Mucosa of stomach (tissue), 1 donor: Measurements from ENCODE around the gene MYOD1.

Experiments
- H3K27me3 ChIP-seq: one replicate; pipeline ENCODE4 v1.7.0; 2013; ENCODE audit warnings: mild to moderate bottlenecking, low read length; ENCODE audit not compliant: control insufficient read depth, insufficient read depth
- H3K36me3 ChIP-seq: one replicate; pipeline ENCODE4 v1.7.0; 2013; ENCODE audit warnings: low read length; ENCODE audit not compliant: control insufficient read depth, insufficient read depth
- H3K4me1 ChIP-seq: one replicate; pipeline ENCODE4 v1.7.0; 2013; ENCODE audit warnings: mild to moderate bottlenecking, low read length; ENCODE audit not compliant: control insufficient read depth, insufficient read depth
- H3K4me3 ChIP-seq: one replicate; pipeline ENCODE4 v1.7.0; 2013; ENCODE audit warnings: low read length
- H3K9ac ChIP-seq: one replicate; pipeline ENCODE4 v1.7.0; 2013; ENCODE audit warnings: mild to moderate bottlenecking, low read length, moderate library complexity
- H3K9me3 ChIP-seq: one replicate; pipeline ENCODE4 v1.7.0; 2013; ENCODE audit warnings: mild to moderate bottlenecking, low read length, moderate library complexity; ENCODE audit not compliant: control insufficient read depth
- donor health status: Pancreatic carcinoma.

The MYOD1 gene

DNA sequence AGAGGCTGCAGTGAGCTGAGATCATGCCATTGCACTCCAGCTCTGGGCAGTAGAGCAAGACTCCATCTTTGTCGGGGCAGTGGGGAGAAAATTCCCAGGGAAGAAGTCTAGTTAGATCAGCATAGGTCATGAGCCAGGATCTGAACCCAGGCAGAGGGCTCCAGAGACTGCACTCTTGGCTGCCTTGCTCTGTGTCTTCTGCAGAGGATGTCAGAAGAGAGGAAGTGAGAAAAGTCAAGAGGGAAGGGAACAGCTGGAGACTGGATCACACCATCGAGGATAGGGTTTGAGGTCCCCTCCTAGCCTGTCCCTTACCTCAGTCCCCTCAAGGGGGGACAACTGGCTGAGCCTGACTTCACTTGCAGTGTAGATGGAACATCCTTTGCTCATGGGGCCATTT is 5.8 kb downstream of the MYOD1 start:
- no peak overlapping the region for H3K4me3 ChIP-seq
- H3K9ac ChIP-seq, result no peak overlapping the region
- H3K27me3 ChIP-seq, result peaks cover 48% of the 10 kb centered on the region
- no peaks in the 10 kb centered on the region for H3K36me3 ChIP-seq
- H3K9me3 ChIP-seq, result no peaks in the 10 kb centered on the region
- no peaks in the 10 kb centered on the region for H3K4me1 ChIP-seq

- peaks cover 27% of the 10 kb centered on the region for H3K27me3 ChIP-seq
- no peaks in the 10 kb centered on the region for H3K9me3 ChIP-seq
- no peak overlapping the region for H3K9ac ChIP-seq
- no peak overlapping the region for H3K4me3 ChIP-seq
- H3K36me3 ChIP-seq, result no peaks in the 10 kb centered on the region
- peaks cover 8% of the 10 kb centered on the region for H3K4me1 ChIP-seq
Measured at GRCh38 chr11:17730137-17730536, 10.8 kb downstream of the MYOD1 start.

- no peak overlapping the region for H3K9ac ChIP-seq
- H3K4me3 ChIP-seq, result no peak overlapping the region
- peaks cover 28% of the 10 kb centered on the region for H3K27me3 ChIP-seq
- no peaks in the 10 kb centered on the region for H3K36me3 ChIP-seq
- peaks cover 8% of the 10 kb centered on the region for H3K4me1 ChIP-seq
- H3K9me3 ChIP-seq, result no peaks in the 10 kb centered on the region
Measured at GRCh38 chr11:17730608-17731462, 11.5 kb downstream of the MYOD1 start.

GRCh38 chr11:17733261-17733660 is 13.9 kb downstream of the MYOD1 start:
- H3K9me3 ChIP-seq, result no peaks in the 10 kb centered on the region
- H3K4me1 ChIP-seq, result peaks cover 8% of the 10 kb centered on the region
- no peaks in the 10 kb centered on the region for H3K36me3 ChIP-seq
- no peak overlapping the region for H3K4me3 ChIP-seq
- H3K9ac ChIP-seq, result no peak overlapping the region
- peaks cover 52% of the 10 kb centered on the region for H3K27me3 ChIP-seq

DNA sequence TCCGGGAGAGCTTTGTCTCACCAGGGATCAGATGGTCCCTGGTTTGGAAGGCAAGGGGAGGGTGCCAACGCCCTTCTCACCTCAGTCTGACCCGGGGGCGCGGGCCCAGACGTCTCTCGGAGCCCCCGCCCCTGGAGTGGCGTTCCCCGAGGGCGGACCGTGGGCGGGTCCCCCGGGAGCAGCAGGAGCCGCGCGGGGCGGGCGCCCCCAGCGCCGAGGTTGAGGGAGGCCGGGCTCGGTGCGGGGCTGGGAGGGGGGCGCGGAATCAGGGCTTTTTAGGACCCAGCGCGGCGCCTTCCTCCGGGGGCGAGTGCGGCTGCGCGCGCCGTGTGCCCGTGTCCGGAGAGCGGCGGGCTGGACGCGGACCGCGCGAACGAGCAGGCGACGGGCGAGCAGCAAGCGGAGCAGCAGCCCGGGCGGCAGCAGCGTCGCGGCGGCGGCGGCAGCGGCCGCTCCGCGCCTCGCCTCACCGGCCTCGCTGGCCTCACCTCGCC is 15.1 kb downstream of the MYOD1 start, which contains the start of gene KCNC1:
Gene KCNC1 (plus strand): TSS at position 364 of the 494 bp plus-strand sequence. CDS start 1,222 bp downstream, outside the sequence.
- H3K27me3 ChIP-seq, result peaks cover 64% of the 10 kb centered on the region
- H3K4me3 ChIP-seq, result no peak within 1 kb of the TSS
- no peak within 1 kb of the TSS for H3K9ac ChIP-seq

DNA sequence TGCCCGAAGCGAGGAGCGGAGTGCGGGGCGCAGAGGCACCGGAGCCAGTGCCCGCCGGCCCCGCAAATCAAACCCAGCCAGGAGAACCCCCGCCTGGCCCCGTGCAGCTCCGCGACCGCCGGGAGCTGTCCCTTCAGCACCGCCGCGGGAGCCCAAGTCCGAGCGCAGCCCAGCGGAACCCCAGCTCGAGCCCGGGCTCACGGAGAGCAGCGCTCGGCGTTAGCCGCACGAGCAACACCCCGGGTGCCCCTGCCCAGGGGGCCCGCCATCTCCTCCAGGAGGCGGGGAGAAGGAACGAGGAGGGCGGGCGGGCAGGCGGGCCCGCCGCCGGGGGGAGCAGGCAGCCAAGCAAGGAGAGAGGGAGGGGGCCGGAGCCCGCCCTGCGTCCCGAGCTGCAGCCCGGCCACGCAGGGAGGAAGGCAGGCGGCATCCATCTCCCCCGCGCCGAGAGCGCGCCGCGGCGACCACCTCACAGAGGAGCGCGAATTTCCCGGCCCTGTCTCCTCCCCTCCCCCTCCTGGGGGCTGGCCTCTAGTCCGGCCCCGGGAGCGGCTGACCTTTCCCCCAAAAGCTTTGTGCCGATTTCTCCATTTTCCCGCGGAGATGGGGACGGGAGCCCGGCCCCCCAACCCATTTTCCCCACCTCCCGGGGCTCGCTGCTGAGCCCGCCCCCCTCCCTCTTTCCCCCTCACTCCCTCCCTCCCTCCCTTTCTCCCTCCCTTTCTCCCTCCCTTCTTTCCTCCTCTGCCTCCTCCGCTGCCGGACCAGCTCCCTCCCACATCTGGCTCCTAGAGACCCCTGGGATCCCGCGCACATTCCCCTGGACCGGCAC is 15.8 kb downstream of the MYOD1 start:
- Histone ChIP-seq H3K4me1 (peaks cover 8% of the 10 kb centered on the region), H3K27me3 (peaks cover 71% of the 10 kb centered on the region), H3K9ac (no peak overlapping the region), H3K4me3 (no peak overlapping the region), H3K36me3 (no peaks in the 10 kb centered on the region), H3K9me3 (no peaks in the 10 kb centered on the region)

More for the DNA sequence above, 15.1 kb downstream of the MYOD1 start, which contains the start of gene KCNC1:
- no peaks in the 10 kb centered on the region for H3K9me3 ChIP-seq
- peaks cover 8% of the 10 kb centered on the region for H3K4me1 ChIP-seq
- H3K36me3 ChIP-seq, result no peaks in the 10 kb centered on the region

DNA sequence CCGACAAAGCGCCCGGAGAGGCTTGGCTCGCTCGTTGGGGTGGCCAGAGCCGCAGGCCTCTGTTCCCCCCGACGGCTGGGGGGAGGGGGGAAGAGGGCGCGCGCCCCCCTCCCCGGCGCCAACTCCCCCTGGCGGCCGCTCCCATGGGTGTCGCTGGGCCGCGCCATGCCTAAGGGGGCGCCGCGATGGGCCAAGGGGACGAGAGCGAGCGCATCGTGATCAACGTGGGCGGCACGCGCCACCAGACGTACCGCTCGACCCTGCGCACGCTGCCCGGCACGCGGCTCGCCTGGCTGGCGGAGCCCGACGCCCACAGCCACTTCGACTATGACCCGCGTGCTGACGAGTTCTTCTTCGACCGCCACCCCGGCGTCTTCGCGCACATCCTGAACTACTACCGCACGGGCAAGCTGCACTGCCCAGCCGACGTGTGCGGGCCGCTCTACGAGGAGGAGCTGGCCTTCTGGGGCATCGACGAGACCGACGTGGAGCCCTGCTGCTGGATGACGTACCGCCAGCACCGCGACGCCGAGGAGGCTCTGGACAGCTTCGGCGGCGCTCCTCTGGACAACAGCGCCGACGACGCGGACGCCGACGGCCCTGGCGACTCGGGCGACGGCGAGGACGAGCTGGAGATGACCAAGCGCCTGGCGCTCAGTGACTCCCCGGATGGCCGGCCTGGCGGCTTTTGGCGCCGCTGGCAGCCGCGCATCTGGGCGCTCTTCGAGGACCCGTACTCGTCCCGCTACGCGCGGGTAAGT is 16.6 kb downstream of the MYOD1 start:
- Histone ChIP-seq H3K4me3 (no peak overlapping the region), H3K9ac (no peak overlapping the region), H3K36me3 (no peaks in the 10 kb centered on the region), H3K9me3 (no peaks in the 10 kb centered on the region), H3K27me3 (peaks cover 75% of the 10 kb centered on the region), H3K4me1 (peaks cover 8% of the 10 kb centered on the region)

- no peak overlapping the region for H3K4me3 ChIP-seq
- H3K9ac ChIP-seq, result no peak overlapping the region
- no peaks in the 10 kb centered on the region for H3K9me3 ChIP-seq
- peaks cover 8% of the 10 kb centered on the region for H3K4me1 ChIP-seq
- no peaks in the 10 kb centered on the region for H3K36me3 ChIP-seq
- peaks cover 75% of the 10 kb centered on the region for H3K27me3 ChIP-seq
Measured at GRCh38 chr11:17736579-17736893, 17.2 kb downstream of the MYOD1 start.

GRCh38 chr11:17736930-17737817 is 17.8 kb downstream of the MYOD1 start:
- H3K4me3 ChIP-seq, result no peak overlapping the region
- H3K9ac ChIP-seq, result no peak overlapping the region
- H3K4me1 ChIP-seq, result peaks cover 8% of the 10 kb centered on the region
- H3K27me3 ChIP-seq, result peaks cover 74% of the 10 kb centered on the region
- no peaks in the 10 kb centered on the region for H3K9me3 ChIP-seq
- H3K36me3 ChIP-seq, result no peaks in the 10 kb centered on the region

DNA sequence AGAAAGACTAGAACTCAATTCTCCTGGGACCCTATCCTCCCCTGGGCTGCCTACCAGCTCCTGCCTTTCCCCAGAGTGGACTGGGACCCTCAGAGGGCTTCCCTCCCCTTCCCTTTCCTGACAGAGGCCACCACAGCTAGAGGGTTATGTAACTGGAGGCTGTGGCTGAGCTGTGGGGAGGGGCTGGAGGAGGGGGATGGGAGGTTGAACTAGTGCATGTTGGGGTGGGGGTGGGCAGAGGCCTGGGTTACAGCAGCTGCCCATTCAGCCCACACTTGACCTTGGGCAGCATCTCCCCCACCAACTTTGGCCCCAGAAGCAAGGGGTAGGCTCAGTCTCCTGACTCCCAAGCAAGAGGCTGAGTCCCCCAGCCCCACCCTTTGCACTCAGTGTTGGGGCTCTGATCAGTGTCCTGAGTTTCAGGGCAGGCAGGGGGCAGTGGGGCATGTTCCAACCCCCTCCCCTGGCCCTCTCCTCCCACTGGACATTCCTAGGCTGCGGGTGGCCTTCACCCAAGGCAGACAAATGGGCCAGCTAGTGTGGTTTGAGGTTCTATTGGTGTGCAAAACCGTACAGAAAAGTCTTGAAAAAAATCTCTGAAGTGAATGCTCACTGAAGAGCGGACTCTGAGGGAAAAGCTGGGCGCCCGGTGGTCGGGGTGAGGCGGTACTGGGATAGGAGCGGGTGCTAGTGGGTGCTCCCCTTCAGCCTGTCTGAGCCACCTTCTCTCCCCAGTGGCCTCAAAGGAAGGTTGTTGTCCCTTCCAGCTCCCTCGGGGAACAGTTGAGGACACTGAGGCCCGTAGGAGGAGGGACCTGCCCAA is 19.0 kb downstream of the MYOD1 start:
- H3K9me3 ChIP-seq, result no peaks in the 10 kb centered on the region
- H3K27me3 ChIP-seq, result peaks cover 62% of the 10 kb centered on the region
- H3K4me1 ChIP-seq, result peaks cover 8% of the 10 kb centered on the region
- no peak overlapping the region for H3K4me3 ChIP-seq
- H3K36me3 ChIP-seq, result no peaks in the 10 kb centered on the region
- H3K9ac ChIP-seq, result no peak overlapping the region
